ENCODE measurements around the gene CFAP46.

The CFAP46 gene

DNA sequence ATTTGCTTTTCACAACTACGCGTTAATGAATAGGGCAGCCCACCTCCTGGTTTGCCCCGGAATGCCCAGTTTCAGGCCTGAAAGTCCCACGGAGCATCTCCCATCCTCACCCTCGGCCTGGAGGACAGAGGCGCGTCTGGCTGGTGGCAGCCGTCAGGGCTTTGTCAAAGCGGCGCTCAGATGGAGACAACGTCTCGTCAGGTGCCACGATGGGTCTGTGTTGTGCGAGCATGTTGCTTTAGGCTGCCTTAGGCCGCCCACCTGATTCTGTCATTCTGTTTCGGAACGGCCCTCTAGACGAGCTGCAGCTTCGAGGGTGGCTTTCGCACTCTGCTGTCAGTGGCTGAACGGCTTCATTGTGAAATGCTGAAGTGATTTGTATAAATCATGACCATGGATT is 39.4 kb upstream of the CFAP46 start:
- no peaks in the 10 kb centered on the region for H3K9me3 ChIP-seq
- H3K4me1 ChIP-seq (ENCODE audit: control insufficient read depth in 1 of 2, insufficient read depth in 1 of 2, low read depth in 1 of 2, low read length in 1 of 2): no peaks in the 10 kb centered on the region
- H3K27me3 ChIP-seq: peaks cover 57% of the 10 kb centered on the region
- no peak overlapping the region for H3K4me3 ChIP-seq (ENCODE audit: low read depth in 1 of 2, low read length in 1 of 2)
- H3K36me3 ChIP-seq: no peaks in the 10 kb centered on the region
- TF ChIP-seq, protein P1, sequence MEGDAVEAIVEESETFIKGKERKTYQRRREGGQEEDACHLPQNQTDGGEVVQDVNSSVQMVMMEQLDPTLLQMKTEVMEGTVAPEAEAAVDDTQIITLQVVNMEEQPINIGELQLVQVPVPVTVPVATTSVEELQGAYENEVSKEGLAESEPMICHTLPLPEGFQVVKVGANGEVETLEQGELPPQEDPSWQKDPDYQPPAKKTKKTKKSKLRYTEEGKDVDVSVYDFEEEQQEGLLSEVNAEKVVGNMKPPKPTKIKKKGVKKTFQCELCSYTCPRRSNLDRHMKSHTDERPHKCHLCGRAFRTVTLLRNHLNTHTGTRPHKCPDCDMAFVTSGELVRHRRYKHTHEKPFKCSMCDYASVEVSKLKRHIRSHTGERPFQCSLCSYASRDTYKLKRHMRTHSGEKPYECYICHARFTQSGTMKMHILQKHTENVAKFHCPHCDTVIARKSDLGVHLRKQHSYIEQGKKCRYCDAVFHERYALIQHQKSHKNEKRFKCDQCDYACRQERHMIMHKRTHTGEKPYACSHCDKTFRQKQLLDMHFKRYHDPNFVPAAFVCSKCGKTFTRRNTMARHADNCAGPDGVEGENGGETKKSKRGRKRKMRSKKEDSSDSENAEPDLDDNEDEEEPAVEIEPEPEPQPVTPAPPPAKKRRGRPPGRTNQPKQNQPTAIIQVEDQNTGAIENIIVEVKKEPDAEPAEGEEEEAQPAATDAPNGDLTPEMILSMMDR (IDR thresholded peaks at IDR 0.05): no peak
- H3K27ac ChIP-seq: no peak overlapping the region

DNA sequence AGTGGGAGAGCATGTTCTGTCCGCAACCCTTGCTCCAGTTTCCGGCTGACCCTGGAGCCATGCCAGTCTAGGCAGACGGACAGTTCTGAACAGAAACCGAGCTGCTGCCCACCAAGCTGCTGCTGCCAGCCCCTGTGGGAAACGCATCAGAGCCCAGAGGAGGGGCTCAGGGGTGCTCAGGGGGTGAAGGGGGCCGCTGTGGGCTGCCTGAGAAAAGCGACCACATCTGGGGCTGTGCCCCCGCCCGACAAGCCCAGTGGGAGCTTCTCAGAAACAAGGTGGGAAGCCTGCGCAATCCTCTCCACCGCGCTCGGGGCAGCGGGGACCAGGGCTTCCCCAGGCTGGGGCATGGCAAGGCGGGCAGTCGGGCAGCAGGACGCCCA is 38.8 kb upstream of the CFAP46 start:
- H3K9me3 ChIP-seq: no peaks in the 10 kb centered on the region
- H3K27ac ChIP-seq: no peak overlapping the region
- TF ChIP-seq, protein P1 (IDR thresholded peaks at IDR 0.05): no peak
- H3K4me3 ChIP-seq (ENCODE audit: low read depth in 1 of 2, low read length in 1 of 2): no peak overlapping the region
- H3K4me1 ChIP-seq (ENCODE audit: control insufficient read depth in 1 of 2, insufficient read depth in 1 of 2, low read depth in 1 of 2, low read length in 1 of 2): no peaks in the 10 kb centered on the region
- H3K36me3 ChIP-seq: no peaks in the 10 kb centered on the region
- peaks cover 63% of the 10 kb centered on the region for H3K27me3 ChIP-seq

DNA sequence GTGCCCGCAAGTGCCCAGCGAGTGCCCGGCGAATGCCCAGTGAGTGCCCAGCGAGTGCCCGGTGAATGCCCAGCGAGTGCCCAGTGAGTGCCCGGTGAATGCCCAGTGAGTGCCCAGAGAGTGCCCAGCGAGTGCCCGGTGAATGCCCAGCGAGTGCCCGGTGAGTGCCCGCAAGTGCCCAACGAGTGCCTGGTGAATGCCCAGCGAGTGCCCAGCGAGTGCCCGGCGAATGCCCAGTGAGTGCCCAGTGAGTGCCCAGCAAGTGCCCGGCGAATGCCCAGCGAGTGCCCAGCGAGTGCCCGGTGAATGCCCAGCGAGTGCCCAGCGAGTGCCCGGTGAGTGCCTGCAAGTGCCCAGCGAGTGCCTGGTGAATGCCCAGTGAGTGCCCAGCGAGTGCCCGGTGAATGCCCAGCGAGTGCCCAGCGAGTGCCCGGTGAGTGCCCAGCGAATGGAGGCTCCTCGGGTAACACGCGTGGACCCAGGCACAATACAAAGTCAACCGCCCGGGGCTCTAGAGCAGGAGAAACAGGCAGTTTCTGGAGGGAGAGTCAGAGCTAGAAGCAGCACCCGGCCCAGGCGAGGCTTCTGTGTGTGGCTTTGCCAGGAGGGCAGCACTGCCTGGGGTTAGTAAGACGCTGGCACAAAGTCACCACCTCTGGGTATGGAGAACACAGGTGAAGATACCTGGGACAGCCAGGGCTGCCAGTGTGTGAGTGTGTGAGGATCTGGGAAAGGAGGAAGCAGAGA is 38.2 kb upstream of the CFAP46 start:
- Histone ChIP-seq H3K4me1 (ENCODE audit: control insufficient read depth in 1 of 2, insufficient read depth in 1 of 2, low read depth in 1 of 2, low read length in 1 of 2) (no peaks in the 10 kb centered on the region), H3K27me3 (peaks cover 69% of the 10 kb centered on the region), H3K9me3 (no peaks in the 10 kb centered on the region), H3K36me3 (no peaks in the 10 kb centered on the region), H3K27ac (no peak overlapping the region), H3K4me3 (ENCODE audit: low read depth in 1 of 2, low read length in 1 of 2) (no peak overlapping the region)
- TF ChIP-seq, protein P1 (IDR thresholded peaks at IDR 0.05): no peak

DNA sequence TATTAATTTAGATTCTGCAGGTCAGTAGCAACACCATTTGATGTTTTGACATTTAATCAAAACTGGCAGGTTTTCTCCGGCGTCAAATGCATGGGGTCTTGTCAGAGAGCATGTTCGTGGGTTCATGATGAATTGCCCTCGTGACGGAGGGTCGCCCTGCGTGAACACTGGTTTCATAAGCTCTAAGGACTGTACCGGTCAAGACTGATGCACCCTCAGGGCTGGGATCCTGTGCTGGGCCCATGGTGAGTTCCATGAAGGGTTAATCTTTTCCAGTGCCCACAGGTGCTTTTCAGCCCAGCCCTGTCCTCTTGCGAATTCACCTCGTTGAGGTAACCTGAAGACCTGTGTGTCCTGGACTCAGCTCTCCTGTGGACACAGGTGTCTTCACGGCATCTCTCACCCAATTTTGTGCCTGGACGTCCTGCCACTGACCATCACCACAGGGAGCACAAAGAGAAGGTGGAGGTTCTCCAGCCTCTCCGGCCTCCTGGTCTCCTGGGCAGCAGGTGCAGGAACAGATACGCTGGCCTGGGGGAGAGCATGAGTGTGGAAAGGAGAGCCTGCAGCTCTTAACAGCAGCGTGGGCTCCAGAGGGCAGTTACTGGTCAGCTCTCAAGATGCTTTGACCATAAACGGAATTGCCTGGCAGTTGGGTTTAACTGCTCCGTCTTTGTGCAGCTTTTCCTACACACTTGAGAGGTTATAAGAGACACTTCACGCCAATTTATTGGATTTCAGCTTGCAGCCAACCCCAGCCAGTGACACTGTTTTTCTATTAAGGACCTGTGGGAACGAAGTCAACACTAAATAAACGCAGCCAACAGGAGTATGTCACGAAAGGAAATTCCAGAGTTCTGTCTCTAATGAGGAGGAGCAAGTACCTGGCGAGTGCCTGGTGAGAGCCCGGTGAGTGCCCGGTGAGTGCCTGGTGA is 37.4 kb upstream of the CFAP46 start:
- TF ChIP-seq, protein P1 (IDR thresholded peaks at IDR 0.05): no peak
- Histone ChIP-seq H3K36me3 (no peaks in the 10 kb centered on the region), H3K27ac (no peak overlapping the region), H3K4me3 (ENCODE audit: low read depth in 1 of 2, low read length in 1 of 2) (no peak overlapping the region), H3K9me3 (no peaks in the 10 kb centered on the region), H3K27me3 (peaks cover 70% of the 10 kb centered on the region), H3K4me1 (ENCODE audit: control insufficient read depth in 1 of 2, insufficient read depth in 1 of 2, low read depth in 1 of 2, low read length in 1 of 2) (no peaks in the 10 kb centered on the region)

DNA sequence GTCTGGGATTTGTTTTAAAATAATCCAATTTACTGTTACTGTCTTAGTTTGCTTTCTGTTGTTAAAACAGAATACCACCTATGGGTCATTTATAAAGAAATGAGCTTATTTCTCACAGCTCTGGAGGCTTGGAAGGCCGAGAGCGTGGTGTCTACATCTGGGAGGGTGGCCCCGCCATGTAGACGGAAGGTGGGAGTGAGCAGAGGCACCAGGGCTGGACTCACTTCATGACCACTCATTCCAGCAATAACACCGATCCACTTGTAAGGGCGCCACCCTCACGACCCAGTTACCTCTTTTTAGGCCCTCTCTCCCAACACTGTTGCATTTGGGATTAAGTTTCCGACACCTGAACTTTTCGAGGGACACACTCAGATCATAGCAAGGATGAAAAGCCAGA is 36.2 kb upstream of the CFAP46 start:
- no peaks in the 10 kb centered on the region for H3K36me3 ChIP-seq
- H3K4me3 ChIP-seq (ENCODE audit: low read depth in 1 of 2, low read length in 1 of 2): no peak overlapping the region
- no peak overlapping the region for H3K27ac ChIP-seq
- H3K27me3 ChIP-seq: peaks cover 64% of the 10 kb centered on the region
- no peaks in the 10 kb centered on the region for H3K9me3 ChIP-seq
- TF ChIP-seq, protein P1 (IDR thresholded peaks at IDR 0.05): no peak
- H3K4me1 ChIP-seq (ENCODE audit: control insufficient read depth in 1 of 2, insufficient read depth in 1 of 2, low read depth in 1 of 2, low read length in 1 of 2): no peaks in the 10 kb centered on the region

Data from neutrophil (primary cell).